ENCODE results near the gene ACIN1.

ACIN1 gene, protein sequence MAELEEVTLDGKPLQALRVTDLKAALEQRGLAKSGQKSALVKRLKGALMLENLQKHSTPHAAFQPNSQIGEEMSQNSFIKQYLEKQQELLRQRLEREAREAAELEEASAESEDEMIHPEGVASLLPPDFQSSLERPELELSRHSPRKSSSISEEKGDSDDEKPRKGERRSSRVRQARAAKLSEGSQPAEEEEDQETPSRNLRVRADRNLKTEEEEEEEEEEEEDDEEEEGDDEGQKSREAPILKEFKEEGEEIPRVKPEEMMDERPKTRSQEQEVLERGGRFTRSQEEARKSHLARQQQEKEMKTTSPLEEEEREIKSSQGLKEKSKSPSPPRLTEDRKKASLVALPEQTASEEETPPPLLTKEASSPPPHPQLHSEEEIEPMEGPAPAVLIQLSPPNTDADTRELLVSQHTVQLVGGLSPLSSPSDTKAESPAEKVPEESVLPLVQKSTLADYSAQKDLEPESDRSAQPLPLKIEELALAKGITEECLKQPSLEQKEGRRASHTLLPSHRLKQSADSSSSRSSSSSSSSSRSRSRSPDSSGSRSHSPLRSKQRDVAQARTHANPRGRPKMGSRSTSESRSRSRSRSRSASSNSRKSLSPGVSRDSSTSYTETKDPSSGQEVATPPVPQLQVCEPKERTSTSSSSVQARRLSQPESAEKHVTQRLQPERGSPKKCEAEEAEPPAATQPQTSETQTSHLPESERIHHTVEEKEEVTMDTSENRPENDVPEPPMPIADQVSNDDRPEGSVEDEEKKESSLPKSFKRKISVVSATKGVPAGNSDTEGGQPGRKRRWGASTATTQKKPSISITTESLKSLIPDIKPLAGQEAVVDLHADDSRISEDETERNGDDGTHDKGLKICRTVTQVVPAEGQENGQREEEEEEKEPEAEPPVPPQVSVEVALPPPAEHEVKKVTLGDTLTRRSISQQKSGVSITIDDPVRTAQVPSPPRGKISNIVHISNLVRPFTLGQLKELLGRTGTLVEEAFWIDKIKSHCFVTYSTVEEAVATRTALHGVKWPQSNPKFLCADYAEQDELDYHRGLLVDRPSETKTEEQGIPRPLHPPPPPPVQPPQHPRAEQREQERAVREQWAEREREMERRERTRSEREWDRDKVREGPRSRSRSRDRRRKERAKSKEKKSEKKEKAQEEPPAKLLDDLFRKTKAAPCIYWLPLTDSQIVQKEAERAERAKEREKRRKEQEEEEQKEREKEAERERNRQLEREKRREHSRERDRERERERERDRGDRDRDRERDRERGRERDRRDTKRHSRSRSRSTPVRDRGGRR

DNA sequence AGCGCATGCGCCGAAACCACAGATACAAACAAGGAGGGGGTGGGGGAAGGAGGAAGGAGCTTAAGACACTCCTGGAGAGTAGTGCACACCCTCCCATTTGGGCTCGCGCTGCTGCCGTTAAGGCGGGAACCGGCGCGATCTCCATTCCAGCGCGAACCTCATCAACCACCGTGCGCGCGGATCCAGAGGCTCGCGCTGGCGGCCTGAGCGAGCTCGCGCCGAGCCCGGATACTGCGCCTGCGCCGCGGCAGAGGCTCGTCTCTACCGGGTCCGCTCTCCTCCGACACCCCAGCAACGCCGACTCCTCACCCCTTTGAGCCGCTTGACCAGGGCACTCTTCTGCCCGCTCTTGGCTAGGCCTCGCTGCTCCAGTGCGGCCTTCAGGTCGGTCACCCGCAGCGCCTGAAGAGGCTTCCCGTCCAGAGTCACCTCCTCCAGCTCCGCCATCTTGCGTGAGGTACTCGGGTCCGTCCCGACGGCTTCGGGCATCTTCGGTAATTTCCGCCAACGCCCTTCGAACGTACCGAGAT, at the start of gene ACIN1:
TSS of gene ACIN1 (minus strand) at position 471 of the 530 bp plus-strand sequence. CDS start at position 447, 24 bp downstream.
- DNase-seq = no peak

DNA sequence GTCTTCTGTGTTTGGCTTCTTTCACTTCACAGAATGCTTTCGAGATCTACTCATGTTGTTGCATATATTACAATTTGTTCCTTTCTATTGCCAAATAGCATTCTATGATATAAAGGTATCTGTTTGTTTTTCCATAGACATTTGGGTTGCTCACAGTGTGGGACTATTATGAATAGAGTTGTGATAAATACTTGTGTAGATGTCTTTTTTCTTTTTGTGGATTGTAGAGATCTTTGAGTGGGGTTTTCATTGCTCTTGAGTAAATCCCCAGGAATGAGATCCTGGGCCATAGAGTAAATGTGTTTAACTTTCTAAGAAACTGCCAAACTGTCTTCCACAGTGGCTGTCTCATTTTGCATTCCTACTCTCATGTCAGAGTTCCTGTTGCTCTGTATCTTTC, 49.0 kb upstream of the ACIN1 start:
- DNase-seq = no peak

DNA sequence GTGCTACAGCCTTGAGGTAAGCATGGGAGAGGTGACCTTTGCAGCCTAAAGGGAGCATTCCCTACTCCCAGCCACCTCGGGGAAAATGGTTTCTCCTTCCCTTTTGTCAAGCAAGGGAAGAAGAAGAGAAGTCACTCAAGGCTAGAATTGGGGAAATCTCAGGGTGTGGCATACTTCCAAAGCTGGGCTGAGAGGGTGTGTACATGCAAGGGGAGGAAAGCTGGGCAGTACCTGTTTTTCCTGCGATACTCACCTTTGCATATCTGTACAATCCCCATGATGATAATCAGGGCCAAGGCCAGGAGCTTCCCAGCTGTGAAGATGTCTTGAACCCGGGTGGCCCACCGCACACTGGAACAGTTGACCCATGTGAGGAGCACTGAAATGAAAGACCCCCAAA, 47.9 kb upstream of the ACIN1 start:
- no peak for DNase-seq

DNA sequence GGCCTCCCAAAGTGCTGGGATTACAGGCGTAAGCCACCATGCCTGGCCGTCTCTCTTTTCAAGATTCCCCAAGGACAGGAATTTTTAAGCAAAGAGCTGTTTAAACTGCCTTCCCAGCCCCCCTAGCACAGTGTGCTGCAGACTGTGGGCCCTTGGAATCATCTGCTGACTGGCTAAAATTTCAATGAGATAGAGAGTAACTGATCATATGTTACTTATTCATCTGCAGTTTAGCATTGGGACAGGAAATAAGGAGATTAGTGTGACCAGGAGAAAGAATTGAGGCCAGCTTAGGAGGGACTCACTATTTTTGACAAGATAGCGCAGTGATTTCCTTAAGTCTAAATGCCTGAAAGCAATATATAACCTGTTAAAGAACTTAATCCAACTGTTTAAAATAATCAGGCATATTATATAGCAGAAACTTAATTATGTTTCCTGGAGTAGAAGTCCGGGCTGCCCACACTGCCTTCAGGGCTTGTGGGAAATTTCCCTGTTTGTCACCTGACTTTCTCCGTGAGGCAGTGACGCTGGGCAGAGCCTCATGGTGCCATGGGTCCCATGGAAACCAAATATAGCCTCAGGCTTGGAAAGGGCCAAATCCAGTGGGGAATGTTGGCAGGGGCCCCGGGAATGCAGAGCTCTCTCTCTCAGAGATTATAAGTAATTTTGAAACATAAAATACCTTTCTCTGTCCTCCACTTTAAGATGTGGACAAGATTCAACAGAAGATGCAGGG, 46.9 kb upstream of the ACIN1 start:
- DNase-seq = peak; percentile 72 to 74

DNA sequence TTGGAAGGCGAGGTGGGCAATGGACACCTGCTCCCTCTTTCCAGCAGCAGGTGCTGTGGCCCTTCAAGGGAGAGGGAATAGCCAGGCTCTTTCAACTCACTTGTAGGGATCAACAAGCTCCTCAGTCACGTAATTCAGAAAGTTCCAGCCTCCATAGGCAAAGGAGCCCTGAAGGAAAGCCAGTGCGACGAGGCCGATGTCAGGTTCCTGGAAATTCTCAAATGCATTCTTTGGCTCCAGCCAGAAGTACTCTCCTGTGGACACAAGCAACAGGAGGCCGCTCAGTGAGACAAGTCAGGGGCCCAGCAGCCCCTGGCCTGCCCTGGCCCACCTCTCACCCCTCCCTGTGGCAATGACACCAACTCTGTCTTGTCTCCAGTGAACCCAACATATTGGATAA, 45.4 kb upstream of the ACIN1 start:
- DNase-seq = no peak

DNA sequence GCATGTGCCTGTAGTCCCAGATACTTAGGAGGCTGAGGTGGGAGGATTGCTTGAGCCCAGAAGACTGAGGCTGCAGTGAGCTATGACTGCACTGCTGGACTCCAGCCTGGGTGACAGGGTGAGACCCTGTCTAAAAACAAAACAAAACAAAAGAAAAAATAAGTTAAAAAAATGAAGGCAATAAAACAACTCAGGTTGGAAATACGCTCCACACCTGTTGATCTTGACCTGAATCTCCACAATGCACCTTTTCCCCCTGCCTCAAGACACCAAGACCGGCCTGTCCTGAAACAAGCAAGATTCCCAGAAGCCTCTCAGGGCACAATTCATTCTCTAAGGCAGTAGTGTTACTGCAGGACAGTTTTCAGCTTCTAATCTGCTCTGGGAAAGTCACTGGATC, 44.9 kb upstream of the ACIN1 start:
- DNase-seq = no peak

DNA sequence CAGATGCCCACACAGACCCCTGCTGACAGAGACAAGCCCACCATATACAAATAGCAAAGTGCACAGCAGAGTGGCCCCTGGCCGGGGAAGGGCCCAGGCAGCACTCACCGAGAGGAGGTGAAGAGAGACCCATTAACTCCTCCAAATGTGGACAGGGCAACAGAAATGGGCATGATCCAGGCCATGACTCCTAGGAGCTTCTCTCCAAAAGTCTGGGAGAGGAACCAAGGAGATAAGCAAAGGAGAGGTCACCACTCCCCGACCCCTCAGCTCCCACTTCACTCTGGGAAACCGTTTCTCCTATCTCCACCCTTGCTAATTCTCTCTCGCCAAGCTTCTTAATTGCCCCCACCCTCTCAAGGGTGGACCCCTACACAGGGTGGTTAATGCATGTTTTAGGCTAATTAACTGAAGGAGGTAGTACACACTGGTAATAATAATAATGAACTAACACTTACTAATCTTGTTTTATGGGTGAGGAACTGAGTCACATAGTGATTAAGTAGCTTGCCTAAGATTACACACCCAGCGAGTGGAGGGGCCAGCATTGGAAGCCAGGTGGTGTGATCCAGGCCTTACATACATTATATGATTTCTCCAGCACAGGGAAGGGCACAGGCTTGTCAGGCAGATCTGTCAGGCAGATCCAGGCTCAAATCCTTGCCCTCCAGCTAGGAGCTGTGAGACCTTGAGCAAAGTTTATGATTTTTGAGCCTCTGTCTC, 43.0 kb upstream of the ACIN1 start:
- DNase-seq = no peak

DNA sequence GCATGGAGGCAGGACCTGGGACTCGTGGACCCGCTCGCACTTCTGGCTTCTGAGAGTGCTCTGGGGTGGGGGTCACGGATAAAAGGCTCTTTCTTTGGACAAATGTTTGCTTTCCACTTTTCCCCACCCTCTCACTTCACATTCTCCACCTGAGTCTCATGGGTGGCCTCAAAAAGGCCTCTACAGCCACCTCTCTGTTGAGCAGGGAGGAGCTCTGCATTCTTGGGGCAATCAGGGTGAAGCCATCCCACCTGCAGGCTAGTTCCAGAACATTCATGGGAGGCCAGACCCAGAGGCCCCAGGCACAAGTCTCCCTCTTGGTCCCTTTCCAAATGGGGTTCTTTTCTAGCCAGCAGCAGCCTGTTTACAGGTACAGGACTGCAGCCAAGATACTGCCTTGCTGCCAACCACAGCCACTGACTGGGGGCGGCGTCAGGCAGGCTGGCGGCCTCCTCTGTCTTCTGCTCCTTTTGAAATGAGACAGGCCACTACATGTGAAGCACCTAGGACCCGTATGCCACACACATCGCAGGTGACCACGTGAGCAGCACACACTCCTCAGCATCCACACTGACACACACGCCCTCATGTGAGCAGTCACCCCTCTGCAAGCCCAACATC, 42.4 kb upstream of the ACIN1 start:
- DNase-seq = peak in 1 of 2 experiments; percentile 57

DNA sequence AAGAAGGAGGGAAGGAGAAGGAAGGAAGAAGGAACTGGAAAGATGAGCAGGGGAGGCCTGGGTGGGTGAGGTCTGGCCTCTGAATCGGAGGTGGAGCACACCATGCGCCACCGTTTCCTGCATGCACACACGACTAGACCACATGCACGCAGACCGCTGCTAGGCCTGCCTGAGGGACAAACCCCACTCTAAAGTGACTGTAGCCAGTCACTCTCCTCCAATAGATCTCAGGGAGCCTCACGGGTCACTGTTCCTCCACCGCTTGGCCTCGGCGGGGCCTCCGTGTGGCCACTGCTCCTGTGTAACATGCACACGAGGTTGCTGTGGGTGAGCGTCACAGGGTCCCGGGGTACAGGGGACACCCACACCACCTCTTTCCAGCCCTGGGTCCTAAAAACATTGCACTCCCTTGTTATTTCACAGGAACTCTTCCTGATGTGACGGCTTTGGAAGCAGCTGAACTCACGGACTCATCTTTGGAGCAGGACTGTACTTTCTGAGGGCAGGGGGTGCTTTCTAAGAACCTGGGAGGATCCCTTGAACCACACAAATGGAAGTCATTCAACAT, 41.7 kb upstream of the ACIN1 start:
- no peak for DNase-seq

DNA sequence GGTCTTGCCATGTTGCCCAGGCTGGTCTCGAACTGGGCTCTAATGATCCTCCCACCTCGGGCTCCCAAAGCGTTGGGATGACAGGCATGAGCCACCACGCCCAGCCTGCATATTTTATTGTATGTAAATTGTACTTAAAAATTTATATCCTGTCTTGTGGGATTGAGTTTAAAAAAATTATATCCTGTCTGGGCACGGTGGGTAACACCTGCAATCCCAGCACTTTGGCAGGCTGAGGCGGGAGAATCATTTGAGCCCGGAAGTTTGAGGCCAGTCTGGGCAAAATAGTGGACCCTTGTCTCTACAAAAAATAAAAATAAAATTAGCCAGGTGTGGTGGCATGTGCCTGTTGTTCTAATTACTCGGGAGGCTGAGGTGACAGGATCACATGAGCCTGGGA, 38.0 kb upstream of the ACIN1 start:
- no peak for DNase-seq

DNA sequence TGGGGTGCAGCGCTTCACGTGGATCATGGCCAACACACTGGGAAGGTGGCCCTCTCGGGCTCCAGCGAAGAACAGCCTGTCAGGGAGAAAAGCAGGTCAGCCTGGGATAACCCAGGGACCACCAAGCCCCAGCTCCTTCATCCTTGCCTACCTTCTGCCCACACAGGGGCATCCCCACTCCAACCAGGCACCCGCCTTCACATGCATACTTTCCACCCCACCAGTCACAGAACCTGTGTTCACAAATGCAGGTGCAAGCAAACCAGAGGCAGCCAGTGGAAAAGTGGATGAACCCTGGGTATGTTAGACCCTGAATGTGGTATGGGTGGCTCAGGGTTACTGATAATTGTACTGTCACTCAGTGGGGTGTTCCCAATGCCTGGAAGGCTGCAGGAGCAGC, 36.5 kb upstream of the ACIN1 start:
- no peak for DNase-seq

DNA sequence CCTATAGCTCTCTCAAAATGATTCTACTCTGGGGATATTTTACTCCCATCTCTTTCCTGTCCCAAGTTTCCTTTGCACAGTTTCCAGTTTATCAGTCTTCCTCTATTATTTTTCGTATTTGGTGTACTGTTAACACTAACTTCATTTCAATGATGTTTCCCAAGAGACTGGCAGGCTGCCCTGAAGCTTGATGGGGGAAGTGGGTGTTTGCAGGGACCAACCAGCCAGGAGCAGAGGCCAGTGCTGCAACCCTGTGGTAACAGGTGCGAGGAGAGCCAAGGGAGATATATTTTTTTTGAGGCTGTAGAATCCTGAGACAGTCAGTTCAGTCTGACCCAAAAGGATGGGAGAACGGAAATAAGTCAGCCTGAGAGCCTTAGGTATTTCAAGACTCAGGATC, 35.9 kb upstream of the ACIN1 start:
- DNase-seq = no peak

DNA sequence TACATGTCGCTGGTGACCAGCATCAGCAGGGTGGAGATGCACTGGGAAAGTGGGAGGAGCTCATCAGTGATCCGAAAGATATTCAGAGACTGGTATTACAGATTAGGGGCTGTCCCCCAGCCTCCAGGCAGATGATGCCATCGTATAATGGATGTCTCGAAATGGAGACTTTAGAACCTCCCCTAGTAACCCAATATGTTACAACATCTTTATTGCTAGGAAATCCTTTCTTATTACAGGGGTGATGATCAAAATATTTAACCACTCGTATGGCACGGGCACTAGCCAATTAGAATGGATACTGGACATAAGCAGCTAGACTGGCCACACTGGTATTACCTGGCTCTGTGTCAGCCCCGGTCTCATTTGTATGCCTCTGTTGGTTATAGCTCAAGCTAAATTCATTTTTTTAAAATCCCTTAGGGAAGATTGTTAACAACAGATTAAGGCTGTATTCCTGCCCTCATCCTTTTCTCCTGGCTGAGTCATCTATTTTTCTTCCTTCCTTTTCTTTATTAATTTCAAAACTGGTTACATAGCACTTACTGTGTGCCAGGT, 34.9 kb upstream of the ACIN1 start:
- no peak for DNase-seq

DNA sequence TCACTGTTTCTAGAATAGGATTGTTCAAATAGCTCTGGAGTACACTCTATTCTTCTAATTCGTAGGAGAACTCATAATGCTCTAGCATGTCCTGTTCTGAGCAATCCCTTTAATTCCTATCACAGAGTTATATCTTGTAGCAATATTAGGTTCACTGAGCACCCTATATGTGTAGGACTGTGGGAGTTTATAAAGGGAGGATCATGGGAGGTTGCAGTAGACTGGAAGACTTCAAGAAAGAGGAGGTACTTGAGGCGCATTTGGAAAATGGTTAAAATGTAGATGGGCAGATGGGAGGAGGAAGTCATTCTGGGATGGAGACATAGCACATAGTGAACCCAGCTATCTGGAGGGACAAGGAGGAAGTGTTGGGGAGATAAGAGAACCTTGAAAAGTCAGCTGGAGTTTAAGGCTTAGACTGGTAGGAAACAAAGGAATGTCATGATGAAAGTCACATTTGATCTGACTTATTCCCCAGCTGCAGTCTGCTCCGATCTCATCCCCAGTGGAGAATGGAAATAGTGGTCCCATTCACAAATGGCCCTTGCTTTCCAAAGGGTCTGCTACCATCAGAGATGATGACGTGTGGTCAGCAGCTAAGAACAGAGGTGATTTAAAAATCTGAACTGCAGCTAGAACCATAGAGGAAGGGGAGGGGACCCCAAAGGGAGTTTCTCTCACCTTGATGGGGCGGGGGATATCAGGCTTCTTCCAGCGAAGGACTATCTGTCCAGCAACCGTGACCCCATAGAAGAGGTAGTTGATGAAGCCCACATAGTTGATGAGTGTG, 34.2 kb upstream of the ACIN1 start:
- no peak for DNase-seq

DNA sequence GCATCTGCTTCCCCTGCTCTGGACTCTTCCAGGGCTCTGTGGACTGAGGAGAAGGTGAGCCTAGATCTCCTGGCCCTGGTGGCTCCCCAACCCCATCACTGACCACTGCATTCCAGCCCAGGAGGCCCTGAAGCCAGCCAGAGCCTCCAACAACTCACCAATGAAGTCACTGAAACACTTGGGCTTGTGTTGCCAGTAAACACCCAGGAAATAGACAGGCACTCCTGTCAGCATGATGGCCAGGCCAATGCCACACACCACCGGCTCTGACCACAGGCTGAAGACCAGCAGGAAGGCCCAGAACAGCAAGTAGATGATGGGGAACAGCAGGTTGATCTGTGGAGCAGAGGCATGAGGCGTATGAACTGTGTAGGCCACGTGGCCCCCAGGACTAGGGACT, 32.9 kb upstream of the ACIN1 start:
- DNase-seq = no peak

DNA sequence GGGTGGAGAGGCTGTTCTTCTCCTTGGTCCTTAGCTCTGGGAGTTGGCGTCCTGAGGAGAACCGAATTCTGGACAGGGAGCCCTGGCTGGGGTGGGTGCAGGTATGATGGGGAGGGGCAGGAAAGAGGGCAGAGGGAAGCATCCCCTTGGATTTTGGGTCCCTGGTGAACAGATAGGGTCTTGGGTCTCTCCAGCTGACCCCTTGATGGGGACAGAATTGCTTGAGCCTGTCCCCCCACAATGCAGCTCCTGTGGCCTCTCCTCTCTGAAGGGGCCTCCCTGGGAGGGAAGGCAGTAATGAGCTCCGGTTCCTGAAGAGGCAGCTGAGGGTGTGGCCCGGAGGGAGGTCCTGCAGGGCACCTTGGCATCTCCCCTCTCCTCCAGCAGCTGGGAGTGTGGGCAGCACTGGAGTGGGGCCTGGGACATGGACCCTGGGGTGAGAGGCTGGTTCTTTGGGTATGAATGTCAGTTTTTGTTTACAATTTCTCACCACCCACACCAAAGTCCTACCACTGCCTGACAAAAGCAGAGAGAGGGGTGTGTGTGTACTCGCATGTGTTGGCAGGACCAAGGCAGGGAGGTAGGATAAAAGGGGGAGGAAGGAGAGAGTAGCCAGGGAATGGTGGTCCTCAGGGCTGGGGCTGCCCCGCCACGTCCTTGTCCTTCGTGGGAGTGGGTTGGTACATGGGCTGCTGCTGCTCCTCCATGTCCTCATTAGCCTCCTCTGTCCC, 31.8 kb upstream of the ACIN1 start:
- no peak for DNase-seq

DNA sequence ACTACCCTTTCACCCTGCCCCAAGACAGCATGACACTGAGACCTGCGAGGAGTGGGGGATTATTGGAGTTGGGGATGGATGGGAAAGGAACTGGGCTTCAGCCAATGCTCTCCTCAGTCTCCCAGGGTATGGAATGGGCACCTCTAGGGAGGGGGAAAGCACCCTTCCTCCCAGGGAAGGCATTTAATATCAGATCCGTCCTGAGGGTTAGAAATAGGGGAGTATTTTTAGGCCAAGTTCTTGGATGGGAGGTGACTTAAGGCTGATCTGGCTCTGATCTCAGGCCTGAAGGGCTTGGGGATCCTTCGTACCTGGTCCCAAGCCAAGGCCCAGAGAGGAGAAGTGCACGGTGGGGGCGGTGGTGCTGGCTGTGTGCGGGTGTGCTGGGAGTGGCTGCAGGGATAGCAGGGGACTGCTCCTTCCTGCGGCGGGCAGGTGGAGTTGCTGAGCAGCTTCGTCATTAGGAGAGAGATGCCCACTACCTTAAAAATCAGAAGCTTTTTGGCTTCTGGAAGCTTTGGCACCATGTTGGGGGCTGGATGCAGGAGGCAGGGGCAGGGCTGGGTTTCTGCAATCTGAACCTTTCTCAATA, 31.1 kb upstream of the ACIN1 start:
- no peak for DNase-seq

DNA sequence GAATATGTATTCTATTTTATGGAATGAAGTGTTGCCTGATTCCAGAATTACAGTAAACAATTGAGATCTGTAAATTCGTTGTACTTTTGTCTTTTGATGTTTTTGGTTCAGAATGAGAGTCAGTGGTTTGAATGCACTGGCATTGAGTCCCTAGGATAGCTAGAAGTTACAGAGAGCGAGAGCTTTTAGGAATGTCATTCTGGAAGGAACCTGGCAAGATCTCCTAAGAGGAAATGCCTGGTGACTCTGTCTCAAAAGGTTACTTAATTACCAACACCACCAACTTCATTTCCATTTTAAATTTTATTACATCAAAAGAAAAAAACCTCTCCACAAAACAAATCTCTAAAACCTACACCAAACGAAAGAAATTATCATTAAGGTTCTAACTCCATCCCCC, 30.1 kb upstream of the ACIN1 start:
- no peak for DNase-seq
